Sciatic nerve (tissue), 2 donors: ENCODE measurements around the gene APOH. TPM values are rescaled to one million over a fixed set of nuclear protein-coding genes. Genes with fewer than 3 reads are reported as not detected.

Experiments used
- ATAC-seq: fragments of 200-7000 bp; cut with Tn5 transposase; one replicate; pipeline ENCODE4 v1.9.1; 2020; ENCODE audit warnings: mild to moderate bottlenecking, moderate library complexity
- DNase-seq: peaks from one replicate; pipeline ENCODE4 v3.0.0-alpha.2; 2020; ENCODE audit warnings: low spot score
- intact Hi-C: fragments of 100-400 bp; cut with DNase I; formaldehyde crosslinking; loops from one replicate; pipeline ENCODE4 v1.14.2; 2022
- total RNA-seq: library from RNA; stranded (reverse); fragmentation: NEBNext Ultra II Directional; extraction: Animal tissue kit (Norgen Biotek cat#: 25700); gene quantifications from one replicate; pipeline ENCODE4 v1.2.1, GENCODE V29; 2021
- donor health status: DM: no; HTN: no; CAD: no.
- donor health status: DM: no; HTN: no; CAD: no.

The APOH gene
- total RNA-seq, 1 donor from 2014 or later, result not detected

GRCh38 chr17:66207936-66208335 is 21.3 kb downstream of the APOH start:
- ATAC-seq (no peak), DNase-seq (no peak)
- intact Hi-C loops, result loop anchor here (5.0 kb wide), 1 partner anchor 381 kb away; no protein-coding TSS in a partner anchor

GRCh38 chr17:66203274-66204015 is 25.8 kb downstream of the APOH start:
- intact Hi-C loops, result no loop called here
- no peak for DNase-seq
- no peak for ATAC-seq

- ATAC-seq (peak; percentile 69), DNase-seq (no peak)
- intact Hi-C loops, result no loop called here
Measured at GRCh38 chr17:66200685-66201092, 28.5 kb downstream of the APOH start.

- no peak for DNase-seq
- no peak for ATAC-seq
- intact Hi-C loops, result no loop called here
Measured at GRCh38 chr17:66198242-66198641, 31.0 kb downstream of the APOH start.

- ATAC-seq, result peak; percentile 56
- DNase-seq, result no peak
- intact Hi-C loops, result no loop called here
Measured at GRCh38 chr17:66192378-66192687, 36.9 kb downstream of the APOH start.

GRCh38 chr17:66191593-66192377 is 37.4 kb downstream of the APOH start, which contains the start of gene CEP112:
TSS of gene CEP112 (minus strand) at chr17:66192133.
- peak; percentile 91 for ATAC-seq
- DNase-seq, result peak; percentile 88

GRCh38 chr17:66190738-66191592 is 38.2 kb downstream of the APOH start:
- intact Hi-C loops, result no loop called here
- DNase-seq (no peak), ATAC-seq (peak; percentile 56)

More at GRCh38 chr17:66191593-66192377, 37.4 kb downstream of the APOH start, which contains the start of gene CEP112:
- intact Hi-C loops, result no loop called here

- ATAC-seq (no peak), DNase-seq (no peak)
- intact Hi-C loops, result no loop called here
Measured at GRCh38 chr17:66187718-66188117, 41.5 kb downstream of the APOH start.

GRCh38 chr17:66185862-66186261 is 43.4 kb downstream of the APOH start:
- ATAC-seq, result no peak
- DNase-seq, result no peak
- intact Hi-C loops, result no loop called here

- intact Hi-C loops, result no loop called here
- no peak for ATAC-seq
- no peak for DNase-seq
Measured at GRCh38 chr17:66184392-66184791, 44.8 kb downstream of the APOH start.

GRCh38 chr17:66183529-66183928 is 45.7 kb downstream of the APOH start:
- intact Hi-C loops, result no loop called here
- ATAC-seq (no peak), DNase-seq (no peak)

- ATAC-seq (no peak), DNase-seq (no peak)
- intact Hi-C loops, result no loop called here
Measured at GRCh38 chr17:66178642-66179041, 50.6 kb downstream of the APOH start.

GRCh38 chr17:66177048-66177447 is 52.2 kb downstream of the APOH start:
- intact Hi-C loops, result no loop called here
- ATAC-seq (no peak), DNase-seq (no peak)

GRCh38 chr17:66175892-66176291 is 53.3 kb downstream of the APOH start:
- DNase-seq, result no peak
- ATAC-seq, result no peak
- intact Hi-C loops, result no loop called here

GRCh38 chr17:66172691-66173223 is 56.5 kb downstream of the APOH start:
- intact Hi-C loops, result no loop called here
- no peak for ATAC-seq
- DNase-seq, result no peak

GRCh38 chr17:66172144-66172543 is 57.1 kb downstream of the APOH start:
- DNase-seq (no peak), ATAC-seq (no peak)
- intact Hi-C loops, result no loop called here

- no peak for ATAC-seq
- no peak for DNase-seq
- intact Hi-C loops, result no loop called here
Measured at GRCh38 chr17:66171692-66172091, 57.5 kb downstream of the APOH start.

GRCh38 chr17:66171172-66171571 is 58.0 kb downstream of the APOH start:
- ATAC-seq, result no peak

GRCh38 chr17:66169839-66170238 is 59.4 kb downstream of the APOH start:
- DNase-seq (no peak), ATAC-seq (no peak)
- intact Hi-C loops, result loop anchor here (5.0 kb wide), 1 partner anchor 878 kb away; no protein-coding TSS in a partner anchor

More at GRCh38 chr17:66171172-66171571, 58.0 kb downstream of the APOH start:
- DNase-seq, result no peak
- intact Hi-C loops, result no loop called here
